Esophagus squamous epithelium (tissue), 5 donors: Measurements from ENCODE around the gene PADI3. TPM values are rescaled to one million over a fixed set of nuclear protein-coding genes. Genes with fewer than 3 reads are reported as not detected.
"Not testable (repeated sequence)": the region's sequence is repeated elsewhere in the genome, so short reads cannot be mapped to it uniquely, and the experiment has no call there.

Experiments
- DNase-seq: peaks from one replicate; lab custom pipeline; 2025; lab: John Stamatoyannopoulos, UW
- H3K27ac ChIP-seq, 4 donors: fragments of 200-600 bp; sonication (generic); one replicate each; pipeline ENCODE4 v1.5.1; 2016 to 2019; ENCODE audit warnings: mild to moderate bottlenecking in 1 of 4
- H3K27me3 ChIP-seq, 4 donors: fragments of 200-600 bp; sonication (generic); 1 replicate in 3 of 4; 2 replicates in 1 of 4; pipeline versions ENCODE4 v1.5.1 to v1.6.0; 2017 to 2021; ENCODE audit warnings: antibody characterized with exemption in 1 of 4
- H3K36me3 ChIP-seq, 3 donors: fragments of 200-600 bp; sonication (generic); one replicate each; pipeline ENCODE4 v1.5.1; 2016 to 2019
- H3K4me1 ChIP-seq, 3 donors: fragments of 200-600 bp; sonication (generic); one replicate each; pipeline ENCODE4 v1.5.1; 2017 to 2019
- H3K4me3 ChIP-seq, 4 donors: fragments of 200-600 bp; sonication (generic); 1 replicate in 3 of 4; 2 replicates in 1 of 4; pipeline ENCODE4 v1.5.1; 2016 to 2019; ENCODE audit warnings: mild to moderate bottlenecking in 2 of 4, moderate library complexity in 1 of 4
- H3K9me3 ChIP-seq, 3 donors: fragments of 200-600 bp; sonication (generic); one replicate each; pipeline ENCODE4 v1.5.1; 2016 to 2019
- POLR2A ChIP-seq, 4 donors: fragments of 450-650 bp; IDR thresholded peaks; one replicate each; pipeline ENCODE4 v1.6.1; 2017; ENCODE audit warnings: antibody characterized with exemption in 4 of 4, mild to moderate bottlenecking in 4 of 4, moderate library complexity in 3 of 4
- WGBS, 2 donors: methylation state at CpG; one replicate each; pipeline ENCODE4 v1.1.5; 2018; 5-methylcytosine and 5-hydroxymethylcytosine counted together
- intact Hi-C: fragments of 100-400 bp; cut with DNase I; formaldehyde crosslinking; loops from one replicate; pipeline ENCODE4 v1.15.0; 2022
- total RNA-seq, 4 donors: library from RNA; depleted of rRNA; stranded (reverse); fragments of >200 nt; gene quantifications; one replicate each; pipeline ENCODE4 v1.1.0, GENCODE V29; 2016
- TF ChIP-seq, protein P1 (sequence below), 6 experiments: fragments of 450-650 bp in 4 of 6; fragments of 200-600 bp in 2 of 6; sonication (generic) in 2 of 6; IDR thresholded peaks; one replicate each; pipeline ENCODE4 v1.5.1; 2016 to 2019; ENCODE audit warnings: antibody characterized with exemption in 6 of 6, mild to moderate bottlenecking in 4 of 6, moderate library complexity in 4 of 6
- donor health status: DM: yes; HTN: yes; CAD: no.

Gene PADI3
- total RNA-seq, 4 donors from 2014 or later, result 0.64 to 9.9 (median 2.3) TPM

DNA sequence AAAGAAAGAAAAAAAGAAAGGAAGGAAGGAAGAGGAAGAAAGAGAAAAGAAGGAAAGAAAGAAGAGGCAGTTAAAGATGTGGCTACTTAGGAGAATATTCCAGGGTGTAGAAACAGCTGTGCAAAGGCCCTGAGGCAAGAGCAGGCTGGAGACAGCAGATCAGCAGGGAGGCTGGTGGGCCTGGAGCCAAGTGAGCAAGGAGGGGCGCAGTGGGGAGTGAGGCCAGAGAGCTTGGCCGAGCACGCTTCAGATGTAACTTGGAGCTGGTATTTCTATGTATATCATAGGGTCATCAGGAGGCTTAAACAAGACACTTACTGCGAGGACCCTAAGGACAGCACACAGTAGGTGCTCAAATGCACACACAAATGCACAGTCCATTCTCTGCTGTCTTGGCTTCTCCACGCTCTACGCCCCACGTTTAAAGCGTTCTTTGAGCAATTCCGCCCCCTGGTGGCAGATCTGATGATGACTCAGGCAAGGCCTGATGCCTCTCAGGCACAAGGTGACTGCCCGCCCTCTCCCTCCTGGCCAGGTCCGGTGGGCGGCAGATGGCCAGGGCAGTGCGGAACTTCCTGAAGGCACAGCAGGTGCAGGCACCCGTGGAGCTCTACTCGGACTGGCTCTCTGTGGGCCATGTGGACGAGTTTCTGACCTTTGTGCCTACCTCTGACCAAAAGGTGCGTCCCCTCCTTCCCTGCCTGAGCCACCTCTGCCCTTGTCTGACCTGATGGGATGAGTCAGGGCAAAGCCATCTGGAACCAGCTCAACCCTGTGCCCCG is 11.9 kb upstream of the PADI3 start:
- H3K4me3 ChIP-seq, result no peak overlapping the region
- H3K36me3 ChIP-seq, result peaks cover 0 to 9% (median 0%) of the 10 kb centered on the region in 3 donors
- no peak for DNase-seq
- TF ChIP-seq, protein P1, sequence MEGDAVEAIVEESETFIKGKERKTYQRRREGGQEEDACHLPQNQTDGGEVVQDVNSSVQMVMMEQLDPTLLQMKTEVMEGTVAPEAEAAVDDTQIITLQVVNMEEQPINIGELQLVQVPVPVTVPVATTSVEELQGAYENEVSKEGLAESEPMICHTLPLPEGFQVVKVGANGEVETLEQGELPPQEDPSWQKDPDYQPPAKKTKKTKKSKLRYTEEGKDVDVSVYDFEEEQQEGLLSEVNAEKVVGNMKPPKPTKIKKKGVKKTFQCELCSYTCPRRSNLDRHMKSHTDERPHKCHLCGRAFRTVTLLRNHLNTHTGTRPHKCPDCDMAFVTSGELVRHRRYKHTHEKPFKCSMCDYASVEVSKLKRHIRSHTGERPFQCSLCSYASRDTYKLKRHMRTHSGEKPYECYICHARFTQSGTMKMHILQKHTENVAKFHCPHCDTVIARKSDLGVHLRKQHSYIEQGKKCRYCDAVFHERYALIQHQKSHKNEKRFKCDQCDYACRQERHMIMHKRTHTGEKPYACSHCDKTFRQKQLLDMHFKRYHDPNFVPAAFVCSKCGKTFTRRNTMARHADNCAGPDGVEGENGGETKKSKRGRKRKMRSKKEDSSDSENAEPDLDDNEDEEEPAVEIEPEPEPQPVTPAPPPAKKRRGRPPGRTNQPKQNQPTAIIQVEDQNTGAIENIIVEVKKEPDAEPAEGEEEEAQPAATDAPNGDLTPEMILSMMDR (IDR thresholded peaks at IDR 0.05), result peak; percentile 80 to 94 (median 86)
- TF ChIP-seq POLR2A (IDR thresholded peaks at IDR 0.05), result no peak
- no peaks in the 10 kb centered on the region for H3K9me3 ChIP-seq
- intact Hi-C loops, result loop anchor here (5.0 kb wide), 1 partner anchor 115 kb away; no protein-coding TSS in a partner anchor
- WGBS, 2 donors, result 20 to 37% methylated on average over 8 to 17 of the region's 18 CpGs
- H3K27ac ChIP-seq, result peak overlapping the region in 1 of 4 donors; percentile 42
- peaks cover 0 to 13% (median 0%) of the 10 kb centered on the region in 4 donors for H3K27me3 ChIP-seq
- H3K4me1 ChIP-seq, result peaks cover 6 to 43% (median 13%) of the 10 kb centered on the region in 3 donors

DNA sequence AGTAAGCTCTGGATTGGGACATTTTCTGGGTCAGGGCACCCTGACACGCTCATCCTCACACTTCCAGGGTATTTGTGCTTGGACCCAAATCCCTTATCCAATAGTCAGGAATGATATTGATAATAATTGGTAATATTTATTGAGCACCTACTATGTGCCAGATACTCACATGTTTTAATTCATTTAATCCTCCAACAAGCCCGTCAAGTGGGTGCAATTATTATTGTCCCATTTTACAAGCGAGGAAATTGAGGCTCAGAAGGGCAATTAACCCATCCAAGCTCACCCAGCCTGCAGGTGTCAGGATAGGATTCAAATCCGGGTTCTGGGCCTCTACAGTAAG is 11.4 kb upstream of the PADI3 start:
- Histone ChIP-seq H3K9me3 (no peaks in the 10 kb centered on the region), H3K36me3 (peaks cover 0 to 15% (median 0%) of the 10 kb centered on the region in 3 donors), H3K4me3 (no peak overlapping the region), H3K4me1 (peaks cover 4 to 38% (median 11%) of the 10 kb centered on the region in 3 donors), H3K27me3 (peaks cover 0 to 13% (median 0%) of the 10 kb centered on the region in 4 donors), H3K27ac (no peak overlapping the region)
- intact Hi-C loops, result loop anchor here (5.0 kb wide), 1 partner anchor 115 kb away; no protein-coding TSS in a partner anchor
- DNase-seq, result no peak
- WGBS, 2 donors, result 74 to 83% methylated on average over 4 of the region's 4 CpGs
- no peak for TF ChIP-seq POLR2A (IDR thresholded peaks at IDR 0.05)
- TF ChIP-seq, protein P1 (IDR thresholded peaks at IDR 0.05), result no peak

DNA sequence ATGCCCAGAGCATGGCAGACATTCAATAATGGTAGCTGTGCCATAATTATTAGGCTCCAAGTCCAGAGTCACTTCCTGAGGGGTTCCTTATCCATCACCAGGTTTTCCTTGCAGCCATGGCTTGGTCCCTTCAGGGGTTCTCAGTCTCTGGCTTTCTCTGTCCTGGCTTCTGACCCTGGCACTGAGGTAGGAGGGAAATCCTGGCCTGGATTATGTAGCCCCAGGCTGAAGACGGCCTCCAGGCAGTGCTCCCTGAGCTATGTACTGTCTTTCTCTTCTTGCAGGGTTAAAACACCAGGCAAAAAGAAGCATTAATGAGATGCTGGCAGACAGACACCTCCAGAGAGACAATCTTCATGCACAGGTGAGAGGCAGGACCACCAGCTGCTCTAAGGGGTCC is 9.5 kb upstream of the PADI3 start:
- TF ChIP-seq POLR2A (IDR thresholded peaks at IDR 0.05), result no peak
- TF ChIP-seq, protein P1 (IDR thresholded peaks at IDR 0.05), result no peak
- intact Hi-C loops, result loop anchor here (5.0 kb wide), 1 partner anchor 117 kb away; no protein-coding TSS in a partner anchor
- Histone ChIP-seq H3K4me3 (no peak overlapping the region), H3K9me3 (no peaks in the 10 kb centered on the region), H3K36me3 (peaks cover 0 to 31% (median 0%) of the 10 kb centered on the region in 3 donors), H3K4me1 (peaks cover 0 to 19% (median 0%) of the 10 kb centered on the region in 3 donors), H3K27ac (no peak overlapping the region), H3K27me3 (peaks cover 0 to 13% (median 0%) of the 10 kb centered on the region in 4 donors)
- no peak for DNase-seq
- WGBS, 2 donors, result 43 to 50% methylated on average over 1 of the region's 1 CpG

DNA sequence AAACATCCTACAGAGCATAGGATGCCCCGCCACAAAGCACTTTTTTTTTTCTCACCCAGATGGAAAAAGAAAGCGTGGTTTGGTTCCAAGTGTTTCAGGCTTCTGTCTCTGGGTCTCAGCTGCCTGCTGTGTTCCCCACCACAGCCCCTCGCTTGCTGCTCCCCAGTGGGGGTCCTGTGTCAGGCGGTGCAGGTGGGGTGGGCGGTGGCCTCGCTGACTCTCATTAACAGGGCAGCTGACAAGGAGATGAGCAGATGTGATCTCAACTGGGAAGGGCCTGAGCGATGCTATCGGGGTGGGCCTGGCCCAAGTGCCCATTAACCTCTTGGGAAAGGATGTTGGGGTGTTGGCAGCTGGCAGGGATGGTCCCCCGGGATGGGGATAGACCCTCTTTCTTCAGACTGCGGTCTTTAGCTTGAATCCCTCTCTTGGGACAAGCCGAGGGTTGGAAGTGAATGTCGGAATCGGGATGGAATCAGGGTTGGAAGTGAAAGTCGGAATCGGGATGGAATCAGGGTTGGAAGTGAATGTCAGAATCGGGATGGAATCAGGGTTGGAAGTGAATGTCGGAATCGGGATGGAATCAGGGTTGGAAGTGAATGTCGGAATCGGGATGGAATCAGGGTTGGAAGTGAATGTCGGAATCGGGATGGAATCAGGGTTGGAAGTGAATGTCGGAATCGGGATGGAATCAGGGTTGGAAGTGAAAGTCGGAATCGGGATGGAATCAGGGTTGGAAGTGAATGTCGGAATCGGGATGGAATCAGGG is 7.7 kb upstream of the PADI3 start:
- not testable (repeated sequence) for H3K27ac ChIP-seq, H3K9me3 ChIP-seq, DNase-seq, H3K4me3 ChIP-seq
- Histone ChIP-seq H3K36me3 (peaks cover 0 to 37% (median 0%) of the 10 kb centered on the region in 3 donors), H3K4me1 (peaks cover 0 to 32% (median 6%) of the 10 kb centered on the region in 3 donors), H3K27me3 (peaks cover 0 to 13% (median 0%) of the 10 kb centered on the region in 4 donors)
- intact Hi-C loops, result loop anchor here (10.0 kb wide), 1 partner anchor 176 kb away; no protein-coding TSS in a partner anchor
- WGBS, 2 donors, result 65 to 71% methylated on average over 24 of the region's 28 CpGs

DNA sequence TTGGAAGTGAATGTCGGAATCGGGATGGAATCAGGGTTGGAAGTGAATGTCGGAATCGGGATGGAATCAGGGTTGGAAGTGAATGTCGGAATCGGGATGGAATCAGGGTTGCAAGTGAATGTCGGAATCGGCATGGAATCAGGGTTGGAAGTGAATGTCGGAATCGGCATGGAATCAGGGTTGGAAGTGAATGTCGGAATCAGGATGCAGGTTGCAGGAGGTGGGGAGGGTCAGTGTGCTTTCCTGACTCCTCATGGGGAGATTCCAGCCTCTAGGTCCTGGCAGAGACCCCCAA is 7.2 kb upstream of the PADI3 start:
- Histone ChIP-seq H3K4me1 (peaks cover 0 to 29% (median 6%) of the 10 kb centered on the region in 3 donors), H3K36me3 (peaks cover 0 to 37% (median 0%) of the 10 kb centered on the region in 3 donors), H3K27me3 (peaks cover 0 to 13% (median 0%) of the 10 kb centered on the region in 4 donors)
- not testable (repeated sequence) for H3K9me3 ChIP-seq, H3K27ac ChIP-seq, H3K4me3 ChIP-seq, DNase-seq
- intact Hi-C loops, result loop anchor here (10.0 kb wide), 1 partner anchor 177 kb away; no protein-coding TSS in a partner anchor
- WGBS, 2 donors, result 79 to 85% methylated on average over 11 of the region's 11 CpGs
